HG03432 (cell line): ENCODE data around the gene LTB4R.

Source experiments
- ATAC-seq: cut with Tn5 transposase; IDR thresholded peaks from one replicate; pipeline ENCODE4 v1.9.1; 2021; ENCODE audit warnings: mild to moderate bottlenecking, moderate library complexity; ENCODE audit not compliant: unreplicated experiment

The LTB4R gene

GRCh38 chr14:24366413-24366720 is 55.1 kb downstream of the LTB4R start:
- no peak for ATAC-seq

GRCh38 chr14:24366721-24367513 is 55.6 kb downstream of the LTB4R start:
- ATAC-seq = peak; percentile 69
